Gastroesophageal sphincter (tissue), 4 donors: ENCODE results near the gene LANCL2. TPM values are rescaled to one million over a fixed set of nuclear protein-coding genes. Genes with fewer than 3 reads are reported as not detected.

Source experiments
- ATAC-seq: fragments of 150-250 bp; one replicate; pipeline ENCODE4 v1.9.1; 2016; ENCODE audit warnings: mild to moderate bottlenecking, moderate library complexity
- H3K27ac ChIP-seq, 4 donors: fragments of 200-600 bp; sonication (generic) in 3 of 4; 1 replicate in 3 of 4; 2 replicates in 1 of 4; pipeline ENCODE4 v1.5.1; 2016 to 2019
- H3K27me3 ChIP-seq: fragments of 200-600 bp; sonication (generic); one replicate; pipeline ENCODE4 v1.5.1; 2019
- H3K36me3 ChIP-seq, 2 donors: fragments of 200-600 bp; sonication (generic); one replicate each; pipeline ENCODE4 v1.5.1; 2019; ENCODE audit warnings: control low read depth in 1 of 2
- H3K4me1 ChIP-seq, 3 donors: fragments of 200-600 bp; sonication (generic); 1 replicate in 2 of 3; 2 replicates in 1 of 3; pipeline ENCODE4 v1.5.1; 2016 to 2019; ENCODE audit warnings: control low read depth in 2 of 3
- H3K4me3 ChIP-seq, 2 donors: fragments of 200-600 bp; sonication (generic); one replicate each; pipeline ENCODE4 v1.5.1; 2019; ENCODE audit warnings: mild to moderate bottlenecking in 1 of 2, moderate library complexity in 1 of 2
- H3K9me3 ChIP-seq, 3 donors: fragments of 200-600 bp; sonication (generic); one replicate each; pipeline ENCODE4 v1.5.1; 2017 to 2019; ENCODE audit warnings: control low read depth in 2 of 3
- EP300 ChIP-seq: sonication (generic); formaldehyde crosslinking; IDR thresholded peaks from one replicate; pipeline ENCODE4 v1.6.1; 2017; ENCODE audit warnings: antibody characterized with exemption, mild to moderate bottlenecking
- POLR2A ChIP-seq, 2 donors: fragments of 450-650 bp; IDR thresholded peaks; one replicate each; pipeline ENCODE4 v1.6.1; 2017; ENCODE audit warnings: antibody characterized with exemption in 2 of 2, mild to moderate bottlenecking in 2 of 2, moderate library complexity in 1 of 2
- POLR2AphosphoS5 ChIP-seq: sonication (generic); formaldehyde crosslinking; IDR thresholded peaks from one replicate; pipeline ENCODE4 v1.6.1; 2017; ENCODE audit warnings: antibody characterized with exemption
- WGBS, 2 donors: methylation state at CpG; one replicate each; pipeline ENCODE4 v1.1.5; 2018; ENCODE audit warnings: low coverage in 1 of 2; 5-methylcytosine and 5-hydroxymethylcytosine counted together
- total RNA-seq, 4 donors: library from RNA; depleted of rRNA; stranded (reverse); fragments of >200 nt; gene quantifications; one replicate each; pipeline ENCODE4 v1.1.0, GENCODE V29; 2016
- TF ChIP-seq, protein P1 (sequence below), 4 experiments: fragments of 200-600 bp in 2 of 4; fragments of 450-650 bp in 2 of 4; sonication (generic) in 1 of 4; IDR thresholded peaks; one replicate each; pipeline ENCODE4 v1.5.1; 2017 to 2019; ENCODE audit warnings: antibody characterized with exemption in 4 of 4, mild to moderate bottlenecking in 2 of 4, moderate library complexity in 2 of 4

LANCL2 gene
- total RNA-seq, 4 donors from 2014 or later: 6.9 to 10.6 (median 9.3) TPM

DNA sequence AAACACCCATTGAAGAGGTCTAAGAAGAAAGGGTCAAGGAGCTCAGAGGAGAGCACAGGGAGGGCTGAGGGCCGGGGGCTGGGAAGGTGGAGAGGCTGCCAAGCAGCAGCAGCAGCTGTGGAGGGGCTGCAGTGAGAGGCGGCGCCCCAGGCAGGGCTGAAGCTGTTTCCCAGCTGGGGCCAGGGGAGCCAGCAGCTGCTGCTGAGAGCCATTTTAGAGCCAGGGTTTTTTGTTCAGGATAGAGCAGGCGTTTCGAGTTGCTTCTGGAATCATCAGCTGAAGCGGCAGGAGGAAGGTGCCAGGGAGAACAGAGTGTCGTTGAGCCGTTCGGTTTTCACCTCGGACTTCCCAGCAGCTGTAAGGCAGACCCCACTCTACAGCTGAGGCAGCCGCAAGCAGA lies 62.7 kb downstream of the LANCL2 start:
- H3K9me3 ChIP-seq: no peaks in the 10 kb centered on the region
- no peaks in the 10 kb centered on the region for H3K4me1 ChIP-seq
- TF ChIP-seq, protein P1, sequence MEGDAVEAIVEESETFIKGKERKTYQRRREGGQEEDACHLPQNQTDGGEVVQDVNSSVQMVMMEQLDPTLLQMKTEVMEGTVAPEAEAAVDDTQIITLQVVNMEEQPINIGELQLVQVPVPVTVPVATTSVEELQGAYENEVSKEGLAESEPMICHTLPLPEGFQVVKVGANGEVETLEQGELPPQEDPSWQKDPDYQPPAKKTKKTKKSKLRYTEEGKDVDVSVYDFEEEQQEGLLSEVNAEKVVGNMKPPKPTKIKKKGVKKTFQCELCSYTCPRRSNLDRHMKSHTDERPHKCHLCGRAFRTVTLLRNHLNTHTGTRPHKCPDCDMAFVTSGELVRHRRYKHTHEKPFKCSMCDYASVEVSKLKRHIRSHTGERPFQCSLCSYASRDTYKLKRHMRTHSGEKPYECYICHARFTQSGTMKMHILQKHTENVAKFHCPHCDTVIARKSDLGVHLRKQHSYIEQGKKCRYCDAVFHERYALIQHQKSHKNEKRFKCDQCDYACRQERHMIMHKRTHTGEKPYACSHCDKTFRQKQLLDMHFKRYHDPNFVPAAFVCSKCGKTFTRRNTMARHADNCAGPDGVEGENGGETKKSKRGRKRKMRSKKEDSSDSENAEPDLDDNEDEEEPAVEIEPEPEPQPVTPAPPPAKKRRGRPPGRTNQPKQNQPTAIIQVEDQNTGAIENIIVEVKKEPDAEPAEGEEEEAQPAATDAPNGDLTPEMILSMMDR (IDR thresholded peaks at IDR 0.05): no peak
- no peak for TF ChIP-seq POLR2AphosphoS5
- TF ChIP-seq POLR2A (IDR thresholded peaks at IDR 0.05): no peak
- no peak for TF ChIP-seq EP300
- no peaks in the 10 kb centered on the region for H3K27me3 ChIP-seq
- ATAC-seq: no peak
- peaks cover 0 to 62% of the 10 kb centered on the region in 2 donors for H3K36me3 ChIP-seq
- H3K27ac ChIP-seq: no peak overlapping the region
- H3K4me3 ChIP-seq: no peak overlapping the region
- WGBS, 2 donors: 47% methylated on average over 3 of the region's 11 CpGs; no CpG with 5 or more reads in 1 of the 2 donors

DNA sequence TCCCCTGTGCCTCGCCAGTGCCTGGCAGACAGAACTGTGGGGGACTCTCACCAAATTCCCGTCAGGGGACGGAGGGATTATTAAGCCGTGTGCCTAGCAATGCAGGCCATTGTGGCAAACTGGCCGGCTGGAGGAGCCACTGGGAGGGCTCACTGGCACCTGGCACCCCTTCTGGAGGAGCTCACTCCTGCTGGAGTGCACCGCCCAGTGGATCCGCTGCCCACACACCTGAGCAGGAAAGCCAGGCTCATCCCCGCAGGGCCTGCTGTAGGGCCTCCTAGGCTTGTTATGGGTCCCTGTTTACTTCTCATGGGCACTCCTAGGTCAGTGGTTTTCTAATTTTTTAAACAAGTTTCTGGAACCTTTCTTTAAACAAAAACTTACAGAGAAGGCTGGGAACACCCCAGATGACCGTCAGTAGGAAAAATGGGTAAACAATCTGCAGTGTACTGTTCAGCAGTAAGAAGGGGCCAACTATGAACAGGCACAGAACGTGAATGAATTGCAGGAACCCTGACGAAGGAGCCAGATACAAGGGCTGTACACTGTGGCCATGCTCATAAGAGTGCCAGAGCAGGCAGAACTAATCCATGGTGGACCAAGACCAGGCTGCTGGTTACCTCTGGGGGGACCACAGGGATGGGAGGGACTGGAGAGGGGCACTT lies 64.8 kb downstream of the LANCL2 start:
- 71 to 80% methylated on average over 1 to 7 of the region's 11 CpGs for WGBS, 2 donors

DNA sequence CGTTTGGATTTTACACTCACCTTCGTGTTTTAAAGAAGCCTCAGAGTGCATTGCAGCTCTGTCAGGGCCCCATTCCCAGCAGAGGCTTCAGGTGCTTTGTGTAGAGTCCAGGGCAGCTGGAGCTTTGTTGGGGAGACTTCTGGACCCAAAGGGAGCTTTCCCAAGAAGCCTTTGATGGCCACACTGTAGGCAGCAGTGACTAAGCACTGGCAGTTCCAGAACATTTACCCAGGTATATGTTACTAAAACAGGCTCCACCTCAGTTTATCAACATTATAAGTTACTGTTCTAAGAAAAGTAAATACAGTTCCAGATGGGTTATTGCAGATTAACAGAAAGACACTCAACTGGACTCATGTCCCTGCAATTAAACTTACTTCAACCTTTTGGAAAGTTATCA lies 66.8 kb downstream of the LANCL2 start:
- H3K27ac ChIP-seq: no peak overlapping the region
- peaks cover 0 to 31% of the 10 kb centered on the region in 2 donors for H3K36me3 ChIP-seq
- no peak overlapping the region for H3K4me3 ChIP-seq
- TF ChIP-seq EP300 (no peak), POLR2A (IDR thresholded peaks at IDR 0.05) (no peak), POLR2AphosphoS5 (no peak)
- TF ChIP-seq, protein P1 (IDR thresholded peaks at IDR 0.05): no peak
- ATAC-seq: no peak
- H3K27me3 ChIP-seq: no peaks in the 10 kb centered on the region
- H3K4me1 ChIP-seq: no peaks in the 10 kb centered on the region
- 0% methylated on average over 1 of the region's 2 CpGs; no CpG with 5 or more reads in 1 of the 2 donors for WGBS, 2 donors
- no peaks in the 10 kb centered on the region for H3K9me3 ChIP-seq

More for the DNA sequence above, 64.8 kb downstream of the LANCL2 start:
- Histone ChIP-seq H3K36me3 (peaks cover 0 to 50% of the 10 kb centered on the region in 2 donors), H3K4me1 (no peaks in the 10 kb centered on the region), H3K27me3 (no peaks in the 10 kb centered on the region), H3K27ac (no peak overlapping the region), H3K4me3 (no peak overlapping the region), H3K9me3 (no peaks in the 10 kb centered on the region)
- no peak for ATAC-seq
- TF ChIP-seq, protein P1 (IDR thresholded peaks at IDR 0.05): no peak
- TF ChIP-seq EP300: no peak
- TF ChIP-seq POLR2A (IDR thresholded peaks at IDR 0.05): no peak
- TF ChIP-seq POLR2AphosphoS5: no peak

DNA sequence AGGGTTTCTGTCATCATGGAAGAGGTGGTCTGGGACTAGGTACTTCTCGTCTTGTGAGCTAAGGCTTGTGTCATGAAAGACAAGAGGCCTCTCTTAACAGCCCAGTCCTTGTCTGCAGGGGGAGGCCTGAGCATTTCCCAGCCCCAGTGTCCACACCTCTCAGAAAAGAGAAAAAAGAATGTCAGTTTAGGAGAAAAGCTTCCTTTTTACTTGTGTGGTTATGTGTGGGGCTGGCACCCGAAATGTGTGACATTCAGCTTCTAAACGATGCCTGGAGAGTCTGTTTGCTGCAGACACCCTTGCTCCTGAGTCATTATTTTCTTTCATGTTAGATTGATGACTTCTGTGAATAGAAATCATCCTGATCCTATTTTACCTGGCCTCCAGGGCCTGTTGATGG lies 67.4 kb downstream of the LANCL2 start:
- ATAC-seq: no peak
- Histone ChIP-seq H3K4me1 (no peaks in the 10 kb centered on the region), H3K4me3 (no peak overlapping the region), H3K9me3 (no peaks in the 10 kb centered on the region), H3K27ac (no peak overlapping the region), H3K27me3 (no peaks in the 10 kb centered on the region), H3K36me3 (peaks cover 0 to 28% of the 10 kb centered on the region in 2 donors)
- WGBS, 2 donors: 81 to 91% methylated on average over 3 of the region's 3 CpGs
- TF ChIP-seq POLR2A (IDR thresholded peaks at IDR 0.05) (no peak), POLR2AphosphoS5 (no peak), EP300 (no peak)
- TF ChIP-seq, protein P1 (IDR thresholded peaks at IDR 0.05): no peak
